ENCODE results near the gene ARRDC4. TPM values are rescaled to one million over a fixed set of nuclear protein-coding genes. Genes with fewer than 3 reads are reported as not detected.

ARRDC4 gene
- total and polyA plus RNA-seq, 2 of the 4 experiments (the other 2 are of a cell fraction): 5.3 to 9.1 TPM

- BruUV-seq (replicated peaks): no TSS peak
- H2AK9ac ChIP-seq (replicated peaks; ENCODE audit: low read depth, low read length, poor library complexity): no peak overlapping the region
- DNase-seq (no peak), ATAC-seq (ENCODE audit: low read depth) (no peak)
- H4K8ac ChIP-seq (ENCODE audit: low read depth in 2 of 2, low read length in 2 of 2): no peak overlapping the region
- H3K56ac ChIP-seq (ENCODE audit: extremely low read depth, insufficient read depth, low read length): no peak overlapping the region
- H3K9ac ChIP-seq (ENCODE audit: low read depth, low read length): no peak overlapping the region
- H4K20me1 ChIP-seq (ENCODE audit: insufficient read depth, low read length): no peaks in the 10 kb centered on the region
- H3K4me3 ChIP-seq (ENCODE audit: insufficient read depth, low read depth, low read length): no peak overlapping the region
- ChIA-PET POLR2A (ENCODE audit: unreplicated experiment) (no interaction called here), CTCF (no interaction called here)
- H3K18ac ChIP-seq (ENCODE audit: low read depth, low read length): no peak overlapping the region
- intact Hi-C loops (cut with micrococcal nuclease) (no loop called here), in situ Hi-C loops (cut with MboI; ENCODE audit: low sequenced_read_pairs) (no loop called here), dilution Hi-C loops (cut with HindIII; ENCODE audit: low sequenced_read_pairs, unreplicated experiment) (no loop called here)
- no peak overlapping the region for H2AK5ac ChIP-seq (ENCODE audit: low read depth, low read length)
- H4K5ac ChIP-seq (ENCODE audit: low read depth, low read length): no peak overlapping the region
- H2BK5ac ChIP-seq (ENCODE audit: low read depth, low read length, poor library complexity, severe bottlenecking): no peak overlapping the region
- H3K27ac ChIP-seq (ENCODE audit: insufficient read depth, low read length): no peak overlapping the region
- H3K14ac ChIP-seq (replicated peaks; ENCODE audit: low read depth, low read length): no peak overlapping the region
- no peak overlapping the region for H2BK20ac ChIP-seq (ENCODE audit: low read depth, low read length)
- H3K4me1 ChIP-seq (ENCODE audit: control insufficient read depth, insufficient read depth, low read length): no peaks in the 10 kb centered on the region
- H3K79me1 ChIP-seq (ENCODE audit: low read depth in 1 of 2, low read length in 2 of 2): no peaks in the 10 kb centered on the region
- TF ChIP-seq CHD1 (IDR thresholded peaks at IDR 0.05; ENCODE audit: low read depth, low read length): no peak
- TF ChIP-seq MAFK (IDR thresholded peaks at IDR 0.05; ENCODE audit: low read depth, low read length): no peak
- TF ChIP-seq CEBPB (IDR thresholded peaks at IDR 0.05; ENCODE audit: low read depth, low read length): no peak
- TF ChIP-seq USF2 (IDR thresholded peaks at IDR 0.05; ENCODE audit: low read depth, low read length): no peak
- TF ChIP-seq RCOR1 (IDR thresholded peaks at IDR 0.05; ENCODE audit: insufficient replicate concordance, low read length): no peak
- H4K91ac ChIP-seq (ENCODE audit: insufficient read depth, low read depth, low read length): no peak overlapping the region
- H3K36me3 ChIP-seq (ENCODE audit: control insufficient read depth, insufficient read depth, low read length): no peaks in the 10 kb centered on the region
- H3K4ac ChIP-seq (ENCODE audit: low read depth, low read length): no peak overlapping the region
- no peak overlapping the region for H2BK15ac ChIP-seq (ENCODE audit: low read depth, low read length)
- H2AFZ ChIP-seq (replicated peaks; ENCODE audit: low read length, poor library complexity): no peak overlapping the region
- no peak overlapping the region for H2BK120ac ChIP-seq (ENCODE audit: low read depth, low read length)
- no peak overlapping the region for H3K4me2 ChIP-seq (ENCODE audit: low read depth, low read length)
- no peaks in the 10 kb centered on the region for H3K9me1 ChIP-seq (ENCODE audit: insufficient read depth, low read length)
- no peaks in the 10 kb centered on the region for H3K27me3 ChIP-seq (ENCODE audit: control insufficient read depth, insufficient read depth, low read length)
- peaks cover 2% of the 10 kb centered on the region; the same call in 1 of the 2 replicates for H3K9me3 ChIP-seq (ENCODE audit: control insufficient read depth, insufficient read depth, low read length)
- H3K23ac ChIP-seq (ENCODE audit: low read depth, low read length): no peak overlapping the region
Measured at GRCh38 chr15:97930230-97930629, 30.3 kb upstream of the ARRDC4 start.

All from IMR-90 (cell line).